ENCODE measurements around the gene APOC4.
"Not testable (repeated sequence)": the region's sequence is repeated elsewhere in the genome, so short reads cannot be mapped to it uniquely, and the experiment has no call there.

APOC4 gene

GRCh38 chr19:44961821-44962220 is 19.8 kb downstream of the APOC4 start:
- H3K27me3 ChIP-seq (ENCODE audit: insufficient read depth, low read length) = no peaks in the 10 kb centered on the region
- peaks cover 5% of the 10 kb centered on the region for H3K4me1 ChIP-seq (ENCODE audit: control insufficient read depth, insufficient read depth, low read length, unreplicated experiment)
- H3K36me3 ChIP-seq (ENCODE audit: insufficient read depth, low read length) = no peaks in the 10 kb centered on the region
- no peak overlapping the region for H3K27ac ChIP-seq (ENCODE audit: low read depth, low read length)
- H3K4me3 ChIP-seq (ENCODE audit: low read depth, low read length) = no peak overlapping the region
- H2AFZ ChIP-seq (ENCODE audit: low read length, unreplicated experiment) = no peak overlapping the region
- H3K79me2 ChIP-seq (ENCODE audit: control insufficient read depth, insufficient read depth, low read length, unreplicated experiment) = peaks cover 51% of the 10 kb centered on the region

- no peak overlapping the region for H3K27ac ChIP-seq (ENCODE audit: low read depth, low read length)
- H3K4me3 ChIP-seq (ENCODE audit: low read depth, low read length) = no peak overlapping the region
- no peaks in the 10 kb centered on the region for H3K79me2 ChIP-seq (ENCODE audit: control insufficient read depth, insufficient read depth, low read length, unreplicated experiment)
- H3K4me1 ChIP-seq (ENCODE audit: control insufficient read depth, insufficient read depth, low read length, unreplicated experiment) = no peaks in the 10 kb centered on the region
- no peaks in the 10 kb centered on the region for H3K36me3 ChIP-seq (ENCODE audit: insufficient read depth, low read length)
- H2AFZ ChIP-seq (ENCODE audit: low read length, unreplicated experiment) = no peak overlapping the region
- no peaks in the 10 kb centered on the region for H3K27me3 ChIP-seq (ENCODE audit: insufficient read depth, low read length)
Observed at GRCh38 chr19:44968118-44968517, 26.1 kb downstream of the APOC4 start.

- H3K36me3 ChIP-seq (ENCODE audit: insufficient read depth, low read length) = no peaks in the 10 kb centered on the region
- H3K4me1 ChIP-seq (ENCODE audit: control insufficient read depth, insufficient read depth, low read length, unreplicated experiment) = no peaks in the 10 kb centered on the region
- H3K27me3 ChIP-seq (ENCODE audit: insufficient read depth, low read length) = no peaks in the 10 kb centered on the region
- no peak overlapping the region for H3K27ac ChIP-seq (ENCODE audit: low read depth, low read length)
- H2AFZ ChIP-seq (ENCODE audit: low read length, unreplicated experiment) = no peak overlapping the region
- H3K4me3 ChIP-seq (ENCODE audit: low read depth, low read length) = no peak overlapping the region
- no peaks in the 10 kb centered on the region for H3K79me2 ChIP-seq (ENCODE audit: control insufficient read depth, insufficient read depth, low read length, unreplicated experiment)
Observed at GRCh38 chr19:44968670-44969069, 26.6 kb downstream of the APOC4 start.

- H3K36me3 ChIP-seq (ENCODE audit: insufficient read depth, low read length) = no peaks in the 10 kb centered on the region
- H3K4me1 ChIP-seq (ENCODE audit: control insufficient read depth, insufficient read depth, low read length, unreplicated experiment) = no peaks in the 10 kb centered on the region
- H3K27me3 ChIP-seq (ENCODE audit: insufficient read depth, low read length) = no peaks in the 10 kb centered on the region
- H3K27ac ChIP-seq (ENCODE audit: low read depth, low read length) = no peak overlapping the region
- H3K79me2 ChIP-seq (ENCODE audit: control insufficient read depth, insufficient read depth, low read length, unreplicated experiment) = no peaks in the 10 kb centered on the region
- H2AFZ ChIP-seq (ENCODE audit: low read length, unreplicated experiment) = no peak overlapping the region
- no peak overlapping the region for H3K4me3 ChIP-seq (ENCODE audit: low read depth, low read length)
Observed at GRCh38 chr19:44969437-44969836, 27.4 kb downstream of the APOC4 start.

- H2AFZ ChIP-seq (ENCODE audit: low read length, unreplicated experiment); H3K27ac ChIP-seq (ENCODE audit: low read depth, low read length); H3K4me3 ChIP-seq (ENCODE audit: low read depth, low read length); H3K79me2 ChIP-seq (ENCODE audit: control insufficient read depth, insufficient read depth, low read length, unreplicated experiment); H3K36me3 ChIP-seq (ENCODE audit: insufficient read depth, low read length); H3K4me1 ChIP-seq (ENCODE audit: control insufficient read depth, insufficient read depth, low read length, unreplicated experiment); H3K27me3 ChIP-seq (ENCODE audit: insufficient read depth, low read length): not testable (repeated sequence)
Observed at GRCh38 chr19:44971451-44971850, 29.4 kb downstream of the APOC4 start.

GRCh38 chr19:44972802-44973201 is 30.8 kb downstream of the APOC4 start:
- Histone ChIP-seq H3K79me2 (ENCODE audit: control insufficient read depth, insufficient read depth, low read length, unreplicated experiment) (no peaks in the 10 kb centered on the region), H2AFZ (ENCODE audit: low read length, unreplicated experiment) (no peak overlapping the region), H3K27me3 (ENCODE audit: insufficient read depth, low read length) (no peaks in the 10 kb centered on the region), H3K36me3 (ENCODE audit: insufficient read depth, low read length) (no peaks in the 10 kb centered on the region), H3K27ac (ENCODE audit: low read depth, low read length) (no peak overlapping the region), H3K4me1 (ENCODE audit: control insufficient read depth, insufficient read depth, low read length, unreplicated experiment) (no peaks in the 10 kb centered on the region), H3K4me3 (ENCODE audit: low read depth, low read length) (no peak overlapping the region)

GRCh38 chr19:44973982-44974735 is 32.1 kb downstream of the APOC4 start:
- H3K27ac ChIP-seq (ENCODE audit: low read depth, low read length) = no peak overlapping the region
- H3K79me2 ChIP-seq (ENCODE audit: control insufficient read depth, insufficient read depth, low read length, unreplicated experiment) = no peaks in the 10 kb centered on the region
- no peak overlapping the region for H2AFZ ChIP-seq (ENCODE audit: low read length, unreplicated experiment)
- H3K27me3 ChIP-seq (ENCODE audit: insufficient read depth, low read length) = no peaks in the 10 kb centered on the region
- no peak overlapping the region for H3K4me3 ChIP-seq (ENCODE audit: low read depth, low read length)
- H3K4me1 ChIP-seq (ENCODE audit: control insufficient read depth, insufficient read depth, low read length, unreplicated experiment) = no peaks in the 10 kb centered on the region
- no peaks in the 10 kb centered on the region for H3K36me3 ChIP-seq (ENCODE audit: insufficient read depth, low read length)

GRCh38 chr19:44974857-44975256 is 32.8 kb downstream of the APOC4 start:
- H3K27me3 ChIP-seq (ENCODE audit: insufficient read depth, low read length) = no peaks in the 10 kb centered on the region
- H2AFZ ChIP-seq (ENCODE audit: low read length, unreplicated experiment) = no peak overlapping the region
- H3K36me3 ChIP-seq (ENCODE audit: insufficient read depth, low read length) = no peaks in the 10 kb centered on the region
- H3K4me3 ChIP-seq (ENCODE audit: low read depth, low read length) = no peak overlapping the region
- H3K79me2 ChIP-seq (ENCODE audit: control insufficient read depth, insufficient read depth, low read length, unreplicated experiment) = no peaks in the 10 kb centered on the region
- H3K27ac ChIP-seq (ENCODE audit: low read depth, low read length) = no peak overlapping the region
- no peaks in the 10 kb centered on the region for H3K4me1 ChIP-seq (ENCODE audit: control insufficient read depth, insufficient read depth, low read length, unreplicated experiment)

- no peaks in the 10 kb centered on the region for H3K36me3 ChIP-seq (ENCODE audit: insufficient read depth, low read length)
- H3K79me2 ChIP-seq (ENCODE audit: control insufficient read depth, insufficient read depth, low read length, unreplicated experiment) = no peaks in the 10 kb centered on the region
- H3K27me3 ChIP-seq (ENCODE audit: insufficient read depth, low read length) = no peaks in the 10 kb centered on the region
- no peak overlapping the region for H2AFZ ChIP-seq (ENCODE audit: low read length, unreplicated experiment)
- no peak overlapping the region for H3K27ac ChIP-seq (ENCODE audit: low read depth, low read length)
- H3K4me3 ChIP-seq (ENCODE audit: low read depth, low read length) = no peak overlapping the region
- H3K4me1 ChIP-seq (ENCODE audit: control insufficient read depth, insufficient read depth, low read length, unreplicated experiment) = no peaks in the 10 kb centered on the region
Observed at GRCh38 chr19:44975444-44975843, 33.4 kb downstream of the APOC4 start.

- Histone ChIP-seq H3K4me3 (ENCODE audit: low read depth, low read length) (no peak overlapping the region), H3K79me2 (ENCODE audit: control insufficient read depth, insufficient read depth, low read length, unreplicated experiment) (no peaks in the 10 kb centered on the region), H3K27me3 (ENCODE audit: insufficient read depth, low read length) (no peaks in the 10 kb centered on the region), H2AFZ (ENCODE audit: low read length, unreplicated experiment) (no peak overlapping the region), H3K36me3 (ENCODE audit: insufficient read depth, low read length) (no peaks in the 10 kb centered on the region), H3K4me1 (ENCODE audit: control insufficient read depth, insufficient read depth, low read length, unreplicated experiment) (no peaks in the 10 kb centered on the region), H3K27ac (ENCODE audit: low read depth, low read length) (no peak overlapping the region)
Observed at GRCh38 chr19:44984005-44984404, 42.0 kb downstream of the APOC4 start.

GRCh38 chr19:44985445-44985844 is 43.4 kb downstream of the APOC4 start:
- Histone ChIP-seq H3K36me3 (ENCODE audit: insufficient read depth, low read length) (no peaks in the 10 kb centered on the region), H3K4me3 (ENCODE audit: low read depth, low read length) (no peak overlapping the region), H3K79me2 (ENCODE audit: control insufficient read depth, insufficient read depth, low read length, unreplicated experiment) (no peaks in the 10 kb centered on the region)

More at GRCh38 chr19:44985445-44985844, 43.4 kb downstream of the APOC4 start:
- no peaks in the 10 kb centered on the region for H3K4me1 ChIP-seq (ENCODE audit: control insufficient read depth, insufficient read depth, low read length, unreplicated experiment)
- H3K27me3 ChIP-seq (ENCODE audit: insufficient read depth, low read length) = no peaks in the 10 kb centered on the region
- H2AFZ ChIP-seq (ENCODE audit: low read length, unreplicated experiment) = no peak overlapping the region
- no peak overlapping the region for H3K27ac ChIP-seq (ENCODE audit: low read depth, low read length)

All from ACC112 (cell line).